CD4-positive, alpha-beta T cell treated with Interferon alpha-2 for 1 hour (primary cell): ENCODE measurements around the gene OSBPL8.
"Not testable (repeated sequence)": the region's sequence is repeated elsewhere in the genome, so short reads cannot be mapped to it uniquely, and the experiment has no call there.

Source experiments
- DNase-seq, 2 donors: peaks; one replicate each; pipeline ENCODE4 v3.0.0-alpha.2; 2020 to 2022

Gene OSBPL8

GRCh38 chr12:76346236-76346635, 213.3 kb downstream of the OSBPL8 start:
- no peak for DNase-seq

DNA sequence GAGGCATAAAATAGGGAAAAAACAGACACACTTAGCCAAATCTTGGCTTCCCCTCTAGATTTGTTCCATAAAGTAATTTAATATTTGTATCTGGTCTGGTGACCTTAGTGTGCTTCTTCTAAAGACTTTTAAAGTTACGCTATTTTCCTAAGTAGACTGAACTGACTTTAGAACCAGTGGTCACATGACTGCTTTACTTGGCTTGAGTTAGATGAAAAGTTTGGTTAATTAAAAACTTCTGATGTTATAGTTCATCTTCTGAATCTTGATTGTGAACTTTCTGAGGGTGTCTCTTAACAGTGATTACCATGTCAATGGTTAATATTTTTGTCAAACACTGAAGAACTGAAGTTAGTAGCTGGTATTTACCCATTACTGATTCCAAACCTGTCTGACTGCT, 214.0 kb downstream of the OSBPL8 start:
- no peak for DNase-seq

GRCh38 chr12:76341436-76342030, 218.0 kb downstream of the OSBPL8 start:
- no peak for DNase-seq

GRCh38 chr12:76340680-76341435, 218.7 kb downstream of the OSBPL8 start:
- no peak for DNase-seq

GRCh38 chr12:76337583-76337982, 222.0 kb downstream of the OSBPL8 start:
- no peak for DNase-seq

GRCh38 chr12:76332606-76333005, 227.0 kb downstream of the OSBPL8 start:
- no peak for DNase-seq

DNA sequence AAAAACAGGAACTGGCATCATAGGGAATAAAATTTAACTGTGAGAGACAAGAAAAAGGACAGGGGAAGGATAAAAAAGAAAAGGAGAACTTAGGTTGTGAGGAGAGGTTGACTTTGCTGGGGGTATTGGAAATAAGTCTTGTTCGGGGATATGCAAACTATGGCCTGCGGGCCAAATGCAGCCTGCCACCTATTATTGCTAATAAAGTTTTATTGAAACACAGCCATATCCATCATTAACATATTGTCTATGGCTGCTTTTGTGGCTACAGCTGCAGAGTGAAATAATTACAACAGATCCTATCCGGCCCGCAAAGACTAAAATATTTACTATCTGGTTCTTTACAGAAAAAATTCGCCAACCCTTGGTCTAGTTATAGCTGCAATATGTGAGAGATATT, 230.0 kb downstream of the OSBPL8 start:
- DNase-seq, result no peak

GRCh38 chr12:76329159-76329558, 230.4 kb downstream of the OSBPL8 start:
- no peak for DNase-seq

DNA sequence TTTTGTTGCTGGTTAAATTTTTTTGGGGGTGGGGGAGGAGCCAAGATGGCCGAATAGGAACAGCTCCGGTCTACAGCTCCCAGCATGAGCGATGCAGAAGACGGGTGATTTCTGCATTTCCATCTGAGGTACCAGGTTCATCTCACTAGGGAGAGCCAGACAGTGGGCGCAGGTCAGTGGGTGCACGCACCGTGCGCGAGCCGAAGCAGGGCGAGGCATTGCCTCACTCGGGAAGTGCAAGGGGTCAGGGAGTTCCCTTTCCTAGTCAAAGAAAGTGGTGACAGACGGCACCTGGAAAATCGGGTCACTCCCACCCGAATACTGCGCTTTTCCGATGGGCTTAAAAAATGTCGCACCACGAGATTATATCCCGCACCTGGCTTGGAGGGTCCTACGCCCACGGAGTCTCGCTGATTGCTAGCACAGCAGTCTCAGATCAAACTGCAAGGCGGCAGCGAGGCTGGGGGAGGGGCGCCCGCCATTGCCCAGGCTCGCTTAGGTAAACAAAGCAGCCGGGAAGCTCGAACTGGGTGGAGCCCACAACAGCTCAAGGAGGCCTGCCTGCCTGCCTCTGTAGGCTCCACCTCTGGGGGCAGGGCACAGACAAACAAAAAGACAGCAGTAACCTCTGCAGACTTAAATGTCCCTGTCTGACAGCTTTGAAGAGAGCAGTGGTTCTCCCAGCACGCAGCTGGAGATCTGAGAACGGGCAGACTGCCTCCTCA, 239.8 kb downstream of the OSBPL8 start:
- not testable (repeated sequence) for DNase-seq

GRCh38 chr12:76318773-76319594, 240.6 kb downstream of the OSBPL8 start:
- no peak for DNase-seq

GRCh38 chr12:76317976-76318375, 241.6 kb downstream of the OSBPL8 start:
- DNase-seq, result no peak

DNA sequence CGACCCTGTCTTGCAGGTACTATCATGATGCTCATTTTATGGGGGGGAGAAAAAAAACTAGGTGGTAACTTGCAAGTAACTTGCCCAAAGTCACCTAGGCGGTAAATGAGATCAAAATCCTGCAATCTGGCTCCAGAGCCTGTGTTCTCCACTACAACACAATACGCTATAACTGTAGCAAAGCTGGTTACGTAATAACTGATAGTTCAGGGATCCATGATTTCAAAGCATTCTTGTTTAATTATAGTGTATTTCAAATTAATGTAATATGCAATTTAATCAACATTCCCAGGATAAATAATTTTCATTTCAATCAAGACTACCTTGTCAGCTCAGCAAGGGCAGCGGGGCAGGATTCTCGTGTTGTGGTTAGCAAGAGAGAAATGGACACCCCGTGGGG, 243.1 kb downstream of the OSBPL8 start:
- no peak for DNase-seq

GRCh38 chr12:76313299-76313698, 246.3 kb downstream of the OSBPL8 start:
- no peak for DNase-seq

GRCh38 chr12:76312315-76312714, 247.3 kb downstream of the OSBPL8 start:
- no peak for DNase-seq

DNA sequence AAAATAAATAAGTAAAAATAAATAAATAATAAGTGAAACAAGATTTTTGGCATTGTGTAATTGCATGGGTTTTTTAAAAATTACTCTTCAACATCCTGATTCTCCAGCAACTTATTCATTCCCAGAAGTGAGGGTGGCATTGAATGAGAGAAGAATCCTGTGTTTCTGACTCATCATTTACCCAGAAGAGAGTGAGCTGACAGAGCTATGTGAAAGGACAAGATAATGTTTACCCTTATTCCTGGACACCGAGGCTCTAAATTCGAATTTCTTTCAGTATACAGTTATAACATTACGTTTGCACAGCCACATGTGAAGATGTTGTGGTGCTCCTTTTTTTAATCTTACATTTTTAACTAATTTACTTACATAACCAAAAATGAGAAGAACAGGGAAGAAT, 247.8 kb downstream of the OSBPL8 start:
- DNase-seq, result no peak

- DNase-seq, result no peak
Measured at GRCh38 chr12:76310110-76310509, 249.5 kb downstream of the OSBPL8 start.

- DNase-seq, result no peak
Measured at GRCh38 chr12:76308866-76309265, 250.7 kb downstream of the OSBPL8 start.

- no peak for DNase-seq
Measured at GRCh38 chr12:76307083-76307482, 252.5 kb downstream of the OSBPL8 start.

DNA sequence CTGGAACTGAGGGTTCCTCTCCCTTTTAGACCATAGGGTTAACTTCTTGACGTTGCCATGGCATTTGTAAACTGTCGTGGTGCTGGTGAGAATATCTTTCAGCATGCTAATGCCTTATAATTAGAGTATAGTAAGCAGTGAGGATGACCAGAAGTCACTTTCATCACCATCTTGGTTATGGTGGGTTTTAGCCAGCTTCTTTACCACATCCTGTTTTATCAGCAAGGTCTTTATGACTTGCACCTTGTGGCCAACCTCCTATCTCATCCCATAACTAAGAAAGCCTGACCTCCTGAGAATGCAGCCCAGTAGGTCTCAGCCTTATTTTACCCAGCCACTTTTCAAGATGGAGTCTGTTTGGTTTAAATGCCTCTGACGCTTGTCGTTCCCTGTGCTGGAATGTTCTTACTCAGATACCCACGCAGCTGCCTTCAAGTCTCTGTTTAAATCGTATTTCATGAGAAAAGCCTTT, 255.5 kb downstream of the OSBPL8 start:
- no peak for DNase-seq

- DNase-seq, result no peak
Measured at GRCh38 chr12:76303365-76303764, 256.2 kb downstream of the OSBPL8 start.
